NCI-H2171 (cell line): ENCODE data around the gene PHEX.

Experiments used
- DNase-seq: peaks from one replicate; lab custom pipeline; 2025; lab: John Stamatoyannopoulos, UW

Gene PHEX

GRCh38 chrX:22148565-22148964 lies 116.4 kb downstream of the PHEX start:
- DNase-seq = no peak

- no peak for DNase-seq
Measured at GRCh38 chrX:22150371-22150770, 118.2 kb downstream of the PHEX start.

DNA sequence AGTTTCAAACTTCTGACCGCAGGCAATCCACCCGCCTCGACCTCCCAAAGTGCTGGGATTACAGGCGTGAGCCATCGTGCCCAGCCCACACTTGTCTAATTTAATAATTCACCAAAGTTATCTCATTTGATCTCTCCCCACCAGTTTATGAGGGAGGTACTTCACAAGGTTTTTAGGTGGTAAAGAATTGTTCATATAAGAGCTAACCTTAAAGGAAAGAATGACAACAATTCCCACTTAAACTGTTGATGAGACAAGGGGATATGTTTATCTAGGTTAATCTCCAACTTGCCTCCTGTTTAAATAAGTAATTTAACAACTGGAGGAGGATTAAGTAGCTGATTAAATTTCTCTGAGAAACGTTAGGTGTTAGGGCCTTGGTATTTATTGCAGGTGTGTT lies 123.0 kb downstream of the PHEX start:
- no peak for DNase-seq

GRCh38 chrX:22159071-22159470 lies 126.9 kb downstream of the PHEX start:
- no peak for DNase-seq

DNA sequence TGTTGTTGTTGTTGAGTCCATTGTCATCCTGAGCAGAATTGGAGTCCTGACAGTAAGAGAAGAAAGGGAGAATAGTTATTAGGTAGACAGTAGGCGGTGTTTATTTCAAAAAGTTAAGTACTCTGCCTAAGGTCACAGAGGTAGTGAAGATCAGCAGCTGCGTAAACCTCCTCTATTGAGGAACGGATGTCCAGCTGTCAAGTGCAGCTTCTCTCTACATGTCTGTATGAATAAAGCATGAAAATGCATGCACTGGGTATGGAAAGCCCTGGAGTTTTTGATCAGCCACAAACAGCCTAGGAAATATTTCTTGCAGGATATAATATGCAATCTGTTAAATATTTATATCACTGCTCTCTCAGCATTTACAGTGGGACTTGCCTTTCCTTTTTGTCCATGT lies 131.2 kb downstream of the PHEX start:
- no peak for DNase-seq

DNA sequence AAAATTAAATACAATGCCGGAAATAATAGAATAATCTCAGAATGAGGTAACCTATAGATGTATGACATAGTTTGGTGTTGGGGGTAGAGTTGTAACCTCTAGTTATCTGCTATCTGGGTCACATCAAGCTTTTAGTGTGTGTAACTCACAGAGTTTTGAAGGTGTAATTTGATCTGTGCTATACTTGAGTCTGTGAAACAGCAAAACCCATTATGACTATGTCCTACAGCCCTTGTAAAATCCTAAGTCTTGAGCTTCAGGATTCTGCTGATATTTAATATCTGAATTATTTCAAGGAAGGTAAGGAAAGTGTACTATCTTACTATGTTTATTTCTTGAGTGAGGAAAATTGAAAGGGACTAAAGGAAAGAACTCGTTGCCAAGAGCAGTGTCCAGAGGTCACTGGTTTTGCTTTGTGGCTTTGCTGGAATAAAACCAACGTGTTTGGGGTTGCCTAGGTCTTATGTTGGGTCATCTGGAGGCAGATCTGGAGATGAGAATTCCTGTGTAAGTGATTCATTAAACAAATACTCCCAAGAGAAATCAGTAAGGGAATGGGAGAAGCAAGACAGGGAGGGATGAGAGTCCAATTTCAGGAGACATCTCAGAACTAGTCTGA lies 132.8 kb downstream of the PHEX start:
- no peak for DNase-seq

DNA sequence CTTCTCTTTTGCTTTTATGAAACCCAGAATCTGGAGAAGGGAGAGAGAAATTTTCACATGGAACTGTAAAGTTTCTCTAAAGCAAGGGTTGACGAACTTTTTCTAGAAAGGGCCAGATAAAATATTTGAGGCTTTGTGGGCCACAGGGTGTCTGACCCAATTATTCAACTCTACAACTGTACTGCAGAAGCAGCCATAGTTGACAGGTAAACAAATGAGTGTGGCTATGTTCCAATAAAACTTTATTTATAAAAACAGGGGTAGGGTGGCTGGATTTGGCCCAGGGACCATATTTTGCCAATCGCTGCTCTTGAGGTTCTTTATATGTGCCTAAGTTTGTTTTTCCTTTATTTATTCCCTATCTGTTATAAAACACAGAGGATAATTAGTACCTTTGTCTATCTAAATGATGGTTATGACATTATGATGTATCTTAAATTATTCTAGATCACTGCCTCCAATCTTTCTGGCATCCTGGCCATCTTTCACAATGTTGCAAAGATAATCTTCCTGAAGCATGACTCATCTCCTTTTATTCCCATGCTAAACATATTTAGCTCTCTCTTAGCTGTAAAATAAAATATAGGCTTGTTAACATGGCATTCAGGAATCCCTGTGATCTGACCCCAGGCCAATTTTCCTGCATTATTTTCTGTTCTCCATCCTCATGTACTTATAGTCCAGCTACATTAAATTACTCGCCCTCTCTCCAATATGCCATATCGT lies 133.8 kb downstream of the PHEX start:
- DNase-seq = no peak

- peak; percentile 1 for DNase-seq
Measured at GRCh38 chrX:22171287-22172060, 139.3 kb downstream of the PHEX start.

GRCh38 chrX:22173966-22174365 lies 141.8 kb downstream of the PHEX start:
- no peak for DNase-seq

- DNase-seq = no peak
Measured at GRCh38 chrX:22177950-22178515, 145.9 kb downstream of the PHEX start.

GRCh38 chrX:22184096-22184495 lies 152.0 kb downstream of the PHEX start:
- DNase-seq = no peak

DNA sequence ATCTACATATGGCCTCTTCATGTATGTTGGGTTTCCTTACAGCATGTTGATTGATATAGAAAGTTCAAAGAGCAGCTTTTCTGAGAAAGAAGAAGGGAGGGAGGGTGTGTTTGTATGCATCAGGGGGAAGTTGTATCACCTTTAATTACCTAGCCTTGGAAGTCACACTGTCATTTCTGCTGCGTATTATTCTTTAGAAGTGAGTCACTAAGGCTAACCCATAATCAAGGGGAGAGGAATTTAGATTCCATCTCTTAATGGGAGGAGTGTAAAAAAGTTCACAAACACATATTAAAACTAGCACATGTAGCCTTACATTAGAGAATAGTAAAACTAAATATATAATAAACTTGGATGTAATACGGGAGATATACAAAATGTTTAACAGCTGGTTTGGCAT lies 154.0 kb downstream of the PHEX start:
- no peak for DNase-seq

GRCh38 chrX:22192419-22193060 lies 160.4 kb downstream of the PHEX start:
- peak; percentile 26 for DNase-seq

DNA sequence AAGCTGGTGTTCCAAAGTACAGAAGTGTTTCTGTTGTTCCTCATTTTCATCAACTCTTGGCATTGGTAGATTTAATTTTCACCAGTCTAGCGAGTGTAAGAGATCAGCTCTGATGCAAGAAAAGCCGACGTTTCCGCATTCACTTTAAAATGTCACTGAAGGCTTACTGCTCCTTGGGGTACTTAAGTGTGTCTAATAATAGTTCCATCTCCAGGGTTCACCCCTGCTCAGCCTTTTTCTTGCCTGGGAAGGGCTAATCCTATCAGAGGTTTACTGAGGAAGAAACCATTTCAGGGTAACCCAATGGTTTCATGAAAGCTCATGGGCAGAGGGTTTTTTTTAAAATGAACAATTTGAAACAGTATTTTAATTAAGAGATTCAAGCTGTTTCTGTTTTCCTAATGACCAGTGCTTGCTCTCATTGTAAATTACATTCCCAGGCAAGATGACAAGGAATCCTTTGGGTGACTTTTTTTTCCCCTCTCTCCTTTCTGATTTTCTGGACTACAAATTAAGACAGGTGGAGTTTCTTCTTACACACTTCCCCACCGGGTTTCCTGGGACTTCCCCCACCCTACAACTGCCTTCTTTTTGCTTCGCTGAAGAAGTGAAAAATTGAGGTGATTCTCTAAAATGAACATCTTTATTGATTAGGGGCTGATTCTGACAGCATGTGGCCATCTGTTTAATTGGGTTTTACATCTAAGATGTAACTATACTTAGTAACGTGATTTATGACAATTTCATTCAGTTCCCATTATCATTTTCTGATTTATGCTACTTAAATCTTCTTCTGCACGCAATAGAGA lies 161.9 kb downstream of the PHEX start:
- no peak for DNase-seq

DNA sequence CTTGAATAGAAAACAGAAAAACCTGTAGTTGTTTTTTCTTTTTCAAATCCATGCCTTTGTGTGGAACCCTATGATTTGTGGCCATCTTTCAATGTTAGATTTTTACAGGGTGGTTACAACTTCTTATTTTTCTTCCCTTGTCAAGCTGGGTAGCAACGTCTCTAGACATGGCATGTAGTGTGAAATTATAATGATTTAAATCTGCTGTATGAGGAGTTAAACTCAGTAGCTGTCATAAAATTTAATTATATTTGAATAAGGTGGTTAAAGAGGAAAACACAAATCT lies 162.5 kb downstream of the PHEX start:
- no peak for DNase-seq

- no peak for DNase-seq
Measured at GRCh38 chrX:22196149-22196548, 164.0 kb downstream of the PHEX start.

DNA sequence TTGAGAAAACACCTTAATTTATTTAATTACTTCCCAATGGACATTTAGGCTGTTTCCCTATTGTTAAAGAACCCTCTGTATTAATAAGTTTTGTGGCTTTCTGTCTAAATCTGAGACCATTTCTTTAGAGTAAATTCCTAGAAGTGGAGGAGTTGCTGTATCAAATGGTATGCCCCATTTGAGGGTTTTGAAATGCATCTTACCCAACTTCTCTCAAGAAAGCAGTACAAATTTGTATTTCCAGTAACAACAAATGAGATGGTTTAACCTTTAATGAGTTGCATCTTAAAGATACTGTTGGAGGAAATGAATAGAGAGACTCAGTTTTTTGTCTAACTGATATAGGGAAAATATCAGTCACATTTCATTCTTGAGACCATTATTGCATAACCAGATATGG lies 170.1 kb downstream of the PHEX start:
- DNase-seq = no peak

GRCh38 chrX:22203186-22203585 lies 171.1 kb downstream of the PHEX start:
- DNase-seq = peak; percentile 77

GRCh38 chrX:22206781-22207180 lies 174.7 kb downstream of the PHEX start:
- DNase-seq = no peak

DNA sequence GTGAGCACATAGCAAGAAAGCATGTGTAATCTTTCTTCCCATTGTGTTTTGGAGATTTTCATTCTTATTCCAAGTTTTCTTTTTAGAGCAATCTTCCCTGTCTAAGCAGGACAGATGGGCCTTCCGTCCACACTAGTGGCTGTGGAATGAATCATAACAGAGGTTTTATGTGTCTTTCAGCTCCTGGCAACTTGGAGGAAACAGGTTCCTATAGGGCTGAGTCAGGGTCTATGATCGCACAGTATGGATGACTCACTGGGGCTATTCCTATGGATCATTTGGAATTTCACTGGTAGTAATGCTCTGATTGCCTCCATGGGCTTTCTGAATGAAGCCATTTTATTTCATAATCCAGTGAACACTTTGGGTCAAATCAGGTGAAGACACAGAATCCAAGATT lies 188.8 kb downstream of the PHEX start:
- DNase-seq = no peak

- DNase-seq = no peak
Measured at GRCh38 chrX:22234380-22234779, 202.3 kb downstream of the PHEX start.

- no peak for DNase-seq
Measured at GRCh38 chrX:22237479-22237878, 205.4 kb downstream of the PHEX start.
